SKM-1 treated with dmso at 0.1 percent for 144 hours (cell line): ENCODE data around the gene TRABD2B.

Experiments used
- DNase-seq: peaks from one replicate; lab custom pipeline; 2025; ENCODE audit not compliant: unreplicated experiment; lab: John Stamatoyannopoulos, UW

The TRABD2B gene

GRCh38 chr1:47886141-47886540 lies 111.0 kb downstream of the TRABD2B start:
- no peak for DNase-seq

DNA sequence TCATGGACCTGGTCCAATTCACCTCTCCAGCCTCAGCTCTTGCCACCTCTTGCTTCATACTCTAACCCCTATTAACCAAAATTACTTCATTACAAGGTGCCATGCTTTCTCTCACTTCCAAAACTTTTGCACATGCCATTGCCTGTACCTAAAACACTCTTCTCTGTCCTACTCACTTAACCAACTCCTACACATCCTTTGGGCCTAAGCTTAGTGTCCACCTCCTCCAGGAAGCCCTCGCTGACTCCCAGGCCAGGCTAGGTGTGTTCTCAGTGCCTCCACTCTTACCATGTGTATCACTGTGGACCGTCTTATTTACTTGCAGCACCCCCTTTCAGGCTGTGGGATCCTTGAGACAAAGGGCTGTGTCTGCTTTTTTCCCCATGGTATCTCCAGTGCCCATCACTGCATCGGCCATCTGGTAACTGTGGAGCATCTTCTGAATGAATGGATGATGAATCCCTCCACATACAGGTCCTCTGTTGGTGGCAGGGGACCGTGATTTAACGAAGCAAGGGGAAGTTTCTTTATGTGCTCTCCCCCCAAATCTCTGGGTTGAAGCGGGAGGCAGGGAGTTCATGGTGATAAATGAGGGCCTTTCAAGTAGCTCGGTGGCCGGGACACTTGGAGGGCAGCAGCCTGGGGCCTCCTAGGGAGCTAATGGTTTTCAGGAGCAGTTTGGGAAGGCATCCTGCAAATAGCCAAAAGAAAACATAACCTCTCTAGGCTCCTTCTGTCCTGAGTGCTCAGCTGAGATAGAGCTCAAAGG lies 111.9 kb downstream of the TRABD2B start:
- no peak for DNase-seq

- DNase-seq: no peak
Observed at GRCh38 chr1:47883963-47884362, 113.2 kb downstream of the TRABD2B start.

DNA sequence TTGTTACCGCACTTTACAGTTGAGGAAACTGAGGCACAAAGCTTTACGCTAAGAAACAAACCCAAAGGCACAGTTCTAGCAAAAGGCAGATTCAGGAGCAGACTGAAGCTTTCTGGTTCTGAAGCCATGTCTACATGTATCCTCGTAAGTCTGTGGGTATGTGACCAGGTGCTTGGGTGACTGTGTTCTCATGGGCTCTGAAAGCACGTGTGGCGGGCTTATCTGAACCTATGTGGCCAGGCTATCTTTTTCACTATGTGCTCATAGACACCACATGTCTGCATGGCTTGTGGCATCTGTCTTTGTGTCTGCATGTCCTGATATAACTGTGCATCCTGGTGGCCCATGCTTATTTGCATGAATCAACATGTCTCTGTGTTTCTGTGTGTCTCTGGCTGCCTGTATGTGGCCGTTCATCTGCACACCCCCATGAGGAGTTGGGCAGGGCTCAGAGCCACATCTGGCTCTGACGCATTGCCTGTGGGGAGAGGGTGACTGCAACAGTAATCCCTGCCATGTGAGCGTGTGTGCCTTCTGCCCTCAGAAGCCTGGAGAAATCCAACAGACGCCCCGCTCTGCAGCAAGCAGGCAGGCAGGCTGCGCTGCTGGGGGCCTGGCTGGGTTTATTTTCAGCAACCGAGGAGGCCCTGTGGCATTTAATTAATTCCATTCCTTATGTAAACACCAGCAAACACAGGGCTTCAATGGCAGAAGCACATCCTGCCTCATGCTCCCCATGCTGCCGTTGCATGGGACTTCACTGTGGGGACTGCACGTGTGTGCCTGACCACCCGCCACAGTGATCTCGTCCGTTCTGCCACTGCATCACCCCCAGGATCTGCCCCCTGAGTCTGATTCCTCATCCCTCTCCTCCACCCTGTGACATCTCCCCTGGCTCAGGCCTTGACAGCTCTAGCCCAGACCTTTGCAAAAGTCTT lies 115.4 kb downstream of the TRABD2B start:
- no peak for DNase-seq

- no peak for DNase-seq
Observed at GRCh38 chr1:47876587-47876963, 120.6 kb downstream of the TRABD2B start.

GRCh38 chr1:47875831-47876586 lies 121.2 kb downstream of the TRABD2B start:
- DNase-seq: no peak

GRCh38 chr1:47875036-47875435 lies 122.1 kb downstream of the TRABD2B start:
- no peak for DNase-seq

- DNase-seq: no peak
Observed at GRCh38 chr1:47873337-47873736, 123.8 kb downstream of the TRABD2B start.

DNA sequence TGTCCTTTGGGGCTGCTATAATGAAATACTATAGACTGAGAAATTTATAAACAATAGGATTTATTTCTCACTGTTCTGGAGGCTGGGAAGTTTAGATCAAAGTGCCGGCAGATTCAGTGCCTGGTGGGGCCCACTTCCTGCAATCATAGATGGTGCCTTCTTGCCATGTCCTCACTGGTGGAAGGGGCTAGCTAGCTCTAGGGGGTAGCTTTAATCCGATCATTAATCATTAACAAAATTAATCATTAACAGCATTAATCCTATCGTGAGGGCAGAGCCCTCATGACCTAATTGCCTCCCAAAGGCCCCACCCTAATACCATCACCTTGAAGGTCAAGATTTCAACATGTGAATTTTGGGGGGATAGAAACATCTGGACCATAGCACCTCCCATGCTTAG lies 124.3 kb downstream of the TRABD2B start:
- DNase-seq: no peak

GRCh38 chr1:47871799-47872353 lies 125.3 kb downstream of the TRABD2B start:
- DNase-seq: no peak

GRCh38 chr1:47870946-47871676 lies 126.1 kb downstream of the TRABD2B start:
- no peak for DNase-seq

GRCh38 chr1:47870480-47870879 lies 126.7 kb downstream of the TRABD2B start:
- no peak for DNase-seq

GRCh38 chr1:47868348-47868676 lies 128.9 kb downstream of the TRABD2B start:
- no peak for DNase-seq

GRCh38 chr1:47867438-47868347 lies 129.5 kb downstream of the TRABD2B start:
- DNase-seq: no peak

- no peak for DNase-seq
Observed at GRCh38 chr1:47866601-47867437, 130.4 kb downstream of the TRABD2B start.

DNA sequence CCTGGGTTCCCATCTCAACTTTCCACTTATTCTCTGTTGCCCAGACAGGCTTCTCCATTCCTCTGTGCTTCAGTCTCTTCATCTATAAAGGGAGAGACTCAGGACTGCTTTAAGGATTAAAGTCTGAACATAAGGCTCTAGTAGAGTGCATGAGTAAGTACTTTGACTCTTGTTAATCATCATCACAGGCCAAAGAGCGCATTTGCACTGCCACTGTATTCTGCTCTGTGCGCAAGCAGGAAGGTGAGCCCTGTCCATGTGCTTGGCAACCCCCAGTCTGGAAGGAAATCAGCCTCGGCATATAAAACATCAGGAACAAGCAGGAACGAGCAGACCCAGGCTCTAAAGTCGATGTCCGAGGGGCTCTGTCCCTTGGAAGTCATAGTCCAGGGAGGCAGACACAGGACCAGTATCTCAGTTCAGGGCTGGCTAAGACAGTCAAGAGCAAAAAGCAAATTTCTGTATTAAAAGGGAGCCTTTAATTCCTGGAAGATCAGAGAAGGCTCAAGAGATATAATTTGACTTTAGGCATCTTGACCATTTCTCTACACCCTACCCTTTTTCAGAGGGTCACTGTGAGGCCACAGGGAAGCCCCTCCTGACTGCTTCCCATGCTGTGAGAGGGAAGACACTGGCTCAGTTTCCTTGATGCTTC lies 131.2 kb downstream of the TRABD2B start:
- DNase-seq: no peak

DNA sequence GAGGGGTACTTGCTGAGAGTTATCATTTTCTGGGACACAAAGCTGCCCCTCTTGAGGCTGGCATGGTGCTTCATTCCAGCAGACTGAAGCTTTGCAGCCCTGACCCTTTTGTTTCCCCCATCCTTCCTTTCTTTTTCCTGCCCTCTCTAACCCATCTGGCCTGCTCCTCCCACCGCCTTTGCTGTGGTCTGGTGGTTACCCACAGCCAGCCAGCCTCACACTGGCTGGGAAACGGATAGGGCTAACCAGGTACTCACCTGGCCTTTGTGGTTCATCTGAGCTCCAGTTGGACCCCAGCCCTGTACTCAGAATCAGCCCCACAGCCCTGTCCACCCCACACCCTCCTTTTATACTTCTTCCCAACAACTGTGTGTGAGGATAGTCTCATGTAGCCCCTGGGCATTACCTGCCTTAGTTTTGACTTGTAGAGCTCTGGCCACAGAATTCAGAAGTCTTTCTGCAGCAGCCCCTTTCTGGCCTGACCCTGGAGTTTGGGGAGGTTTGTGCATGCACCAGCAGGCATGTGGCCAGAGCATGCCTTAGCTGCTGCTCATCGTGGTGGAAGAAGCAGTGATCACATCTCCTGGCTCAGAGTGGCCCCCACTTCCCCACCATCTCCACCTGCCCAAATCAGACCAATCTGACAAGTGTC lies 138.0 kb downstream of the TRABD2B start:
- no peak for DNase-seq

DNA sequence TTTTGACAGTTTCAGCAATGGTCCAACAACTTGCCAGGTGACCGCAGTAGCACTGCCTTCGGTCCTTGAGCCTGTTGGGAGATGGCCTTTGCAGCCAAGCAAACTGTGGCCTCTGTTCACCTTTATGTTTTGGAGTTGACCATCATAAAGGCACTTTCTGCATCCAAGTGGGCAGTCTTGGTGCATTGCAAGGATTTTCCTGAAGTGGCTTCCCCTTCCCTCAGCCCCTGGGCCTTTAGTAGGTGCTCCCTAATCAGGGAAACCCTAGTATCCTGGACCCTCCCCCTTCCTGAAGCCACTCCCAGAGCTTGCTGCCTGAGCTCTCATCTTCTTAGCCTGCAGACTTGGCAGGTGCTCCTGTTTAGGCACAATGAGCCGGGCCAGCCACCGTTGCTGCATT lies 140.2 kb downstream of the TRABD2B start:
- DNase-seq: no peak
